KMS-11 (cell line): ENCODE measurements around the gene AHRR.

Experiments used
- H2AFZ ChIP-seq: fragments of 200-600 bp; sonication (generic); 2 replicates; pipeline ENCODE4 v1.6.1; 2016; ENCODE audit warnings: antibody characterized with exemption, mixed run types, low read depth
- H3K27ac ChIP-seq: fragments of 200-600 bp; sonication (generic); 2 replicates; pipeline ENCODE4 v1.6.1; 2016; ENCODE audit warnings: mild to moderate bottlenecking, mixed run types
- H3K27me3 ChIP-seq: fragments of 200-600 bp; sonication (generic); 2 replicates; pipeline ENCODE4 v1.6.1; 2017; ENCODE audit warnings: mild to moderate bottlenecking, low read depth, mixed run types, moderate library complexity; ENCODE audit not compliant: insufficient read depth
- H3K36me3 ChIP-seq: fragments of 200-600 bp; sonication (generic); 2 replicates; pipeline ENCODE4 v1.6.1; 2017; ENCODE audit warnings: mild to moderate bottlenecking, mixed run types; ENCODE audit not compliant: insufficient read depth
- H3K4me1 ChIP-seq: fragments of 200-600 bp; sonication (generic); 2 replicates; pipeline ENCODE4 v1.6.1; 2016; ENCODE audit warnings: mild to moderate bottlenecking, low read depth, mixed run types; ENCODE audit not compliant: poor library complexity, severe bottlenecking
- H3K4me2 ChIP-seq: fragments of 200-600 bp; sonication (generic); 2 replicates; pipeline ENCODE4 v1.7.0; 2016; ENCODE audit warnings: mild to moderate bottlenecking, mixed run types
- H3K4me3 ChIP-seq: fragments of 200-600 bp; sonication (generic); IDR thresholded peaks from 2 replicates; pipeline ENCODE4 v1.6.1; 2017; ENCODE audit warnings: low read depth, low read length, mixed read lengths; ENCODE audit not compliant: insufficient read depth
- H3K79me2 ChIP-seq: fragments of 200-600 bp; sonication (generic); 2 replicates; pipeline ENCODE4 v1.6.1; 2016; ENCODE audit warnings: low read depth, mixed run types; ENCODE audit not compliant: insufficient read depth
- H3K9ac ChIP-seq: fragments of 200-600 bp; sonication (generic); 2 replicates; pipeline ENCODE4 v1.6.1; 2016; ENCODE audit warnings: mild to moderate bottlenecking, mixed run types
- H4K20me1 ChIP-seq: fragments of 200-600 bp; sonication (generic); 2 replicates; pipeline ENCODE4 v1.6.1; 2016; ENCODE audit warnings: mild to moderate bottlenecking, mixed run types; ENCODE audit not compliant: insufficient read depth
- TF ChIP-seq, protein P1 (sequence below): fragments of 200-600 bp; sonication (generic); conservative IDR thresholded peaks from 2 replicates; pipeline ENCODE4 v1.6.1; 2017; ENCODE audit warnings: low read depth, mild to moderate bottlenecking, antibody characterized with exemption, low read length, moderate library complexity, mixed read lengths

Gene AHRR

DNA sequence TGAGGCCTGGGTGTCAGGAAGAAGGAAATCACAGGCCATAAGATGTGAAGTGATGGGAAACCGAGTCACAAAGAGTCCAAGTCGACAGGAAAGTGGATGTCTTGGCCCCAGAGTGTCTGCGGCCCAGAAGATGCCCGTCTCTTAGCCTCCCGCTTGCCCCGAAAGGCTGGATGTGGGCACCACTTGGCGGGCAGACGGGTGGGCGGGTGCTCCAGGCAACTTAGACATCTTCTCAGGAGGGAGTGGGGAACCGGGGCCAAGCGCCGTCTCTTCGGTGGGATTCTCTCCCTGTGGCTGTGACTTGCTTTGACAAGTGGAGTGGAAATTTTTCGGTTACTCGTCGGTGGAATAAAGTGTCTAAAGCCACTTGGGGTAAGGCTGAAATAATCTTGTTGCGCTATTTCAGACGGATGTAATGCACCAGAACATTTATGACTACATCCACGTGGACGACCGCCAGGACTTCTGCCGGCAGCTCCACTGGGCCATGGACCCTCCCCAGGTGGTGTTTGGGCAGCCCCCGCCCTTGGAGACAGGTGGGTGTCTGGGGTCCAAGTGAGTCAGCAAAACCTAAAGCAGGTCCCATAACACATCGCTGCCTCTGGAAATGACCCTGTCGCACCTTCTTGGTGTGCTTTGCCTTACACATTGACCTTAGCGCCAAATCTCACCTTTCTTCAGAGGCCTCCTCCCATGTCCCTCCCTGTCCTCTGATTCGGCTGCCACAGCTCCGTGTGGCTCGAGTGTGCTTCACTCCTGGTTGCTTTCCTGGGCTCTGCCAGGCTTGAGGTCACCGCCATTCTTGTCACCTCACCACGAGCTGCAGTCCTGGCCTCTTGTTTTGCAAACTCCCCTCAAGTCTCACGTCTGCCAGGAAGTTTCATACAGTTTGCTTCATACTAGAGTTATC lies 101.1 kb downstream of the AHRR start:
- Histone ChIP-seq H3K4me2 (no peak overlapping the region), H3K27ac (no peak overlapping the region), H2AFZ (no peak overlapping the region)

DNA sequence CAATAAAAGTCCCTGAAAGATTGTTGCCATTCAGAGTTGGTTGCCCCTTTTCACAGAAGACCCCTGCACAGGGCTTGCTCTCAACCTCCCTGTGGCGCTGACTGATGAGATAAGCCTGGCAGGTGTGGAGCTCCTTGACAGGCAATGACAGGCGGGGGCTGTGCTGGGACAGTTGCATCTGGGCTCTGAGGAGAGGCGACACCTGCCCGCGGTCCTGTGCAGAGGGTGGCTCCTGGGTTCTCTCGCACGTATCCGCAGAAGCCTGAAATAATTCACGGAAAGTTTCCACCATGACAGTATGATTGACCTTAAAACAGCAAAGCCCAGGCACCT lies 101.7 kb downstream of the AHRR start:
- H3K4me3 ChIP-seq = no peak overlapping the region
- H3K27me3 ChIP-seq = no peaks in the 10 kb centered on the region
- no peaks in the 10 kb centered on the region for H3K36me3 ChIP-seq
- H3K79me2 ChIP-seq = no peaks in the 10 kb centered on the region
- no peak overlapping the region for H2AFZ ChIP-seq
- H3K4me2 ChIP-seq = no peak overlapping the region
- no peak overlapping the region for H3K9ac ChIP-seq
- H4K20me1 ChIP-seq = no peaks in the 10 kb centered on the region
- peaks cover 11% of the 10 kb centered on the region for H3K4me1 ChIP-seq
- TF ChIP-seq, protein P1, sequence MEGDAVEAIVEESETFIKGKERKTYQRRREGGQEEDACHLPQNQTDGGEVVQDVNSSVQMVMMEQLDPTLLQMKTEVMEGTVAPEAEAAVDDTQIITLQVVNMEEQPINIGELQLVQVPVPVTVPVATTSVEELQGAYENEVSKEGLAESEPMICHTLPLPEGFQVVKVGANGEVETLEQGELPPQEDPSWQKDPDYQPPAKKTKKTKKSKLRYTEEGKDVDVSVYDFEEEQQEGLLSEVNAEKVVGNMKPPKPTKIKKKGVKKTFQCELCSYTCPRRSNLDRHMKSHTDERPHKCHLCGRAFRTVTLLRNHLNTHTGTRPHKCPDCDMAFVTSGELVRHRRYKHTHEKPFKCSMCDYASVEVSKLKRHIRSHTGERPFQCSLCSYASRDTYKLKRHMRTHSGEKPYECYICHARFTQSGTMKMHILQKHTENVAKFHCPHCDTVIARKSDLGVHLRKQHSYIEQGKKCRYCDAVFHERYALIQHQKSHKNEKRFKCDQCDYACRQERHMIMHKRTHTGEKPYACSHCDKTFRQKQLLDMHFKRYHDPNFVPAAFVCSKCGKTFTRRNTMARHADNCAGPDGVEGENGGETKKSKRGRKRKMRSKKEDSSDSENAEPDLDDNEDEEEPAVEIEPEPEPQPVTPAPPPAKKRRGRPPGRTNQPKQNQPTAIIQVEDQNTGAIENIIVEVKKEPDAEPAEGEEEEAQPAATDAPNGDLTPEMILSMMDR = no peak
- H3K27ac ChIP-seq = no peak overlapping the region

More for the DNA sequence above, 101.1 kb downstream of the AHRR start:
- Histone ChIP-seq H4K20me1 (no peaks in the 10 kb centered on the region), H3K36me3 (no peaks in the 10 kb centered on the region), H3K27me3 (no peaks in the 10 kb centered on the region), H3K9ac (no peak overlapping the region), H3K79me2 (no peaks in the 10 kb centered on the region), H3K4me3 (no peak overlapping the region), H3K4me1 (peaks cover 11% of the 10 kb centered on the region)
- TF ChIP-seq, protein P1 = no peak

DNA sequence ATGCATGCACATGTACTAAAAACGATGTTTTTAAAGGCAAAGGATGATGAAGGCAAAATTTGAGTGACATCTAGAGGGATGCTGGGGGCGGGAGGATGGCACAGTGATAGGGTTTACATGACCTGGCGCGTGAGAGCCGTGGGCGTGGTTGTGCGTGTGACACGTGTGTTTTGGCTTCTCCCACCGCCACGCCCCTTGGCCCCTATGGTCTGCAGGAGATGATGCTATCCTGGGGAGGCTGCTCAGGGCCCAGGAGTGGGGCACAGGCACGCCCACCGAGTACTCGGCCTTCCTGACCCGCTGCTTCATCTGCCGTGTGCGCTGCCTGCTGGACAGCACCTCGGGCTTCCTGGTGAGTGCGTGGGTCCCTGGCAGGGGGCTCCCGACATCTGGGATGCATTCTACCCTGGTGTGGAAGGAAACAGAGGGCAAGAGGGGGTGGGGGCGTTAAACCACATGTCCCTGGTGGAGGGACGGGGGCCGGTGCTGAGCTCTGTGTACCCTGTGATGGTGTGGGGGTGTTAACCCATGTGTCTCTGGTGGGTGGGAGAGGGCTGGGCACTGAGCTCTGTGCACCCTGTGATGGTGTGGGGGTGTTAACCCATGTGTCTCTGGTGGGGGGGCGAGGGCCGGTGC lies 102.2 kb downstream of the AHRR start:
- Histone ChIP-seq H4K20me1 (no peaks in the 10 kb centered on the region), H3K27me3 (no peaks in the 10 kb centered on the region), H3K4me2 (no peak overlapping the region), H3K4me1 (peaks cover 11% of the 10 kb centered on the region), H3K27ac (no peak overlapping the region), H3K4me3 (no peak overlapping the region), H2AFZ (no peak overlapping the region), H3K36me3 (no peaks in the 10 kb centered on the region), H3K79me2 (no peaks in the 10 kb centered on the region), H3K9ac (no peak overlapping the region)
- TF ChIP-seq, protein P1 = no peak

DNA sequence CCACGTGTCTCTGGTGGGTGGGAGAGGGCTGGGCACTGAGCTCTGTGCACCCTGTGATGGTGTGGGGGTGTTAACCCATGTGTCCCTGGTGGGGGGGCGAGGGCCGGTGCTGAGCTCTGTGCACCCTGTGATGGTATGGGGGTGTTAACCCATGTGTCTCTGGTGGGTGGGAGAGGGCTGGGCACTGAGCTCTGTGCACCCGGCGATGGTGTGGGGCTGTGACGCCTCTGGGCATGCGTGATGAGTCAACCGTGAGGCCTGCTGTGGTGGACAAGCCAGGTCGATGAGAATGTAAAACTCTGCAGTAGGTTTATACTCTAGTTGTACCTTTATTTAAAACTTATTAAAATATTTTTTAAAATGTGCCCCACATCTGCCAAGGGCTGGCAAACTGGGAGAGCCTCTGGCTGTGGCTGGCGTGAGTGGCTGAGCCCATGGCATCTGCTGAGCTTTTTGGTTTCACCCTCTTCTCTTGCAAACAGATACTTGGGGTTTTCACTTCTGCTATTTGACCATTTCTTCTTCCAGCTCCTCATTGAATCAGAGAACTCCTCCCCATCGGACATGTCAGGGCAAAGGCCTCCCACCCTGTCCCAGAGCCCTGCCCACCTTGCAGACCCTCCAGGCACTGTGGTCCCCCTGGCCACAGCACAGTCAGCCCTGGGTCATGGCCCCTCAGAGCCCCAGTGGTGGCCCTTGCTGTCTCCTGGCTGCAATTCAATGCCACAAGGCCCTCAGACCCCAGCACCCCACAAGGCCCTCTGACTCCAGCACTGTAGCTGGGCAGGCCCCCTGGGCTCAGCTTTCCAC lies 103.0 kb downstream of the AHRR start:
- Histone ChIP-seq H3K4me1 (peaks cover 11% of the 10 kb centered on the region), H3K79me2 (no peaks in the 10 kb centered on the region), H3K36me3 (no peaks in the 10 kb centered on the region), H3K9ac (no peak overlapping the region; the same call in 1 of the 2 replicates), H4K20me1 (no peaks in the 10 kb centered on the region), H3K27ac (peak overlapping the region; percentile 30; the same call in 1 of the 2 replicates), H2AFZ (peak overlapping the region; percentile 26; the same call in 1 of the 2 replicates), H3K27me3 (no peaks in the 10 kb centered on the region), H3K4me3 (no peak overlapping the region), H3K4me2 (peak overlapping the region; percentile 19; the same call in 1 of the 2 replicates)
- TF ChIP-seq, protein P1 = no peak
